Measurements from ENCODE around the gene LBHD2. TPM values are rescaled to one million over a fixed set of nuclear protein-coding genes. Genes with fewer than 3 reads are reported as not detected.

LBHD2 gene
- total and polyA plus RNA-seq, 10 donors: 0.52 to 0.55 TPM; not detected in 8

- no peak for TF ChIP-seq CTCF (IDR thresholded peaks at IDR 0.05 in 8 of 11, conservative IDR thresholded peaks at IDR 0.05 in 3 of 11)
- TF ChIP-seq POLR2A (IDR thresholded peaks at IDR 0.05): no peak
- no peak for TF ChIP-seq POLR2AphosphoS5 (IDR thresholded peaks at IDR 0.05)
- peaks cover 6 to 43% (median 11%) of the 10 kb centered on the region in 7 donors for H3K27me3 ChIP-seq (replicated peaks in 1 of 7)
- intact Hi-C loops (cut with DNase I; ENCODE audit: low total_unique reads): loop anchor here (10.0 kb wide), 2 partner anchors 76 to 186 kb away; no protein-coding TSS in a partner anchor
- DNase-seq: no peak
- no peaks in the 10 kb centered on the region for H3K36me3 ChIP-seq
- H3K27ac ChIP-seq: peak overlapping the region in 3 of 8 donors; percentile 16 to 48 (median 37)
- H3K4me1 ChIP-seq: peaks cover 17 to 72% (median 59%) of the 10 kb centered on the region in 6 donors
- 31 to 49% (median 36%) methylated on average over 6 to 9 of the region's 9 CpGs for WGBS, 5 donors
- no peaks in the 10 kb centered on the region for H3K9me3 ChIP-seq
- no peak overlapping the region for H3K4me3 ChIP-seq
These were observed 24.8 kb downstream of the LBHD2 start for GRCh38 chr14:103108749-103109207.

GRCh38 chr14:103109535-103110441, 25.8 kb downstream of the LBHD2 start:
- Histone ChIP-seq H3K27me3 (replicated peaks in 1 of 7) (peaks cover 0 to 33% (median 1%) of the 10 kb centered on the region in 7 donors), H3K9me3 (no peaks in the 10 kb centered on the region), H3K27ac (peak overlapping the region in 7 of 8 donors; percentile 51 to 99 (median 61)), H3K36me3 (no peaks in the 10 kb centered on the region), H3K4me1 (peaks cover 10 to 72% (median 59%) of the 10 kb centered on the region in 6 donors), H3K4me3 (no peak overlapping the region)
- TF ChIP-seq CTCF (IDR thresholded peaks at IDR 0.05 in 8 of 11, conservative IDR thresholded peaks at IDR 0.05 in 3 of 11) (no peak), POLR2A (IDR thresholded peaks at IDR 0.05) (no peak), POLR2AphosphoS5 (IDR thresholded peaks at IDR 0.05) (peak in 1 of 3 donors; percentile 34)
- 49 to 72% (median 70%) methylated on average over 9 to 32 of the region's 32 CpGs for WGBS, 5 donors
- intact Hi-C loops (cut with DNase I; ENCODE audit: low total_unique reads): loop anchor here (10.0 kb wide), 2 partner anchors 75 to 185 kb away; no protein-coding TSS in a partner anchor
- no peak for DNase-seq

- Histone ChIP-seq H3K27me3 (replicated peaks in 1 of 7) (peaks cover 0 to 23% (median 0%) of the 10 kb centered on the region in 7 donors), H3K27ac (peak overlapping the region in 7 of 8 donors; percentile 51 to 99 (median 61)), H3K4me3 (no peak overlapping the region), H3K36me3 (no peaks in the 10 kb centered on the region), H3K9me3 (no peaks in the 10 kb centered on the region), H3K4me1 (peaks cover 12 to 72% (median 58%) of the 10 kb centered on the region in 6 donors)
- 71 to 80% (median 78%) methylated on average over 8 to 14 of the region's 14 CpGs for WGBS, 5 donors
- intact Hi-C loops (cut with DNase I; ENCODE audit: low total_unique reads): no loop called here
- no peak for DNase-seq
- TF ChIP-seq POLR2A (IDR thresholded peaks at IDR 0.05) (no peak), POLR2AphosphoS5 (IDR thresholded peaks at IDR 0.05) (peak in 1 of 3 donors; percentile 44), CTCF (IDR thresholded peaks at IDR 0.05 in 8 of 11, conservative IDR thresholded peaks at IDR 0.05 in 3 of 11) (no peak)
These were observed 26.7 kb downstream of the LBHD2 start for GRCh38 chr14:103110681-103111231.
